ENCODE measurements around the gene LRRK1.

LRRK1 gene, protein sequence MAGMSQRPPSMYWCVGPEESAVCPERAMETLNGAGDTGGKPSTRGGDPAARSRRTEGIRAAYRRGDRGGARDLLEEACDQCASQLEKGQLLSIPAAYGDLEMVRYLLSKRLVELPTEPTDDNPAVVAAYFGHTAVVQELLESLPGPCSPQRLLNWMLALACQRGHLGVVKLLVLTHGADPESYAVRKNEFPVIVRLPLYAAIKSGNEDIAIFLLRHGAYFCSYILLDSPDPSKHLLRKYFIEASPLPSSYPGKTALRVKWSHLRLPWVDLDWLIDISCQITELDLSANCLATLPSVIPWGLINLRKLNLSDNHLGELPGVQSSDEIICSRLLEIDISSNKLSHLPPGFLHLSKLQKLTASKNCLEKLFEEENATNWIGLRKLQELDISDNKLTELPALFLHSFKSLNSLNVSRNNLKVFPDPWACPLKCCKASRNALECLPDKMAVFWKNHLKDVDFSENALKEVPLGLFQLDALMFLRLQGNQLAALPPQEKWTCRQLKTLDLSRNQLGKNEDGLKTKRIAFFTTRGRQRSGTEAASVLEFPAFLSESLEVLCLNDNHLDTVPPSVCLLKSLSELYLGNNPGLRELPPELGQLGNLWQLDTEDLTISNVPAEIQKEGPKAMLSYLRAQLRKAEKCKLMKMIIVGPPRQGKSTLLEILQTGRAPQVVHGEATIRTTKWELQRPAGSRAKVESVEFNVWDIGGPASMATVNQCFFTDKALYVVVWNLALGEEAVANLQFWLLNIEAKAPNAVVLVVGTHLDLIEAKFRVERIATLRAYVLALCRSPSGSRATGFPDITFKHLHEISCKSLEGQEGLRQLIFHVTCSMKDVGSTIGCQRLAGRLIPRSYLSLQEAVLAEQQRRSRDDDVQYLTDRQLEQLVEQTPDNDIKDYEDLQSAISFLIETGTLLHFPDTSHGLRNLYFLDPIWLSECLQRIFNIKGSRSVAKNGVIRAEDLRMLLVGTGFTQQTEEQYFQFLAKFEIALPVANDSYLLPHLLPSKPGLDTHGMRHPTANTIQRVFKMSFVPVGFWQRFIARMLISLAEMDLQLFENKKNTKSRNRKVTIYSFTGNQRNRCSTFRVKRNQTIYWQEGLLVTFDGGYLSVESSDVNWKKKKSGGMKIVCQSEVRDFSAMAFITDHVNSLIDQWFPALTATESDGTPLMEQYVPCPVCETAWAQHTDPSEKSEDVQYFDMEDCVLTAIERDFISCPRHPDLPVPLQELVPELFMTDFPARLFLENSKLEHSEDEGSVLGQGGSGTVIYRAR (N-terminal part only)

DNA sequence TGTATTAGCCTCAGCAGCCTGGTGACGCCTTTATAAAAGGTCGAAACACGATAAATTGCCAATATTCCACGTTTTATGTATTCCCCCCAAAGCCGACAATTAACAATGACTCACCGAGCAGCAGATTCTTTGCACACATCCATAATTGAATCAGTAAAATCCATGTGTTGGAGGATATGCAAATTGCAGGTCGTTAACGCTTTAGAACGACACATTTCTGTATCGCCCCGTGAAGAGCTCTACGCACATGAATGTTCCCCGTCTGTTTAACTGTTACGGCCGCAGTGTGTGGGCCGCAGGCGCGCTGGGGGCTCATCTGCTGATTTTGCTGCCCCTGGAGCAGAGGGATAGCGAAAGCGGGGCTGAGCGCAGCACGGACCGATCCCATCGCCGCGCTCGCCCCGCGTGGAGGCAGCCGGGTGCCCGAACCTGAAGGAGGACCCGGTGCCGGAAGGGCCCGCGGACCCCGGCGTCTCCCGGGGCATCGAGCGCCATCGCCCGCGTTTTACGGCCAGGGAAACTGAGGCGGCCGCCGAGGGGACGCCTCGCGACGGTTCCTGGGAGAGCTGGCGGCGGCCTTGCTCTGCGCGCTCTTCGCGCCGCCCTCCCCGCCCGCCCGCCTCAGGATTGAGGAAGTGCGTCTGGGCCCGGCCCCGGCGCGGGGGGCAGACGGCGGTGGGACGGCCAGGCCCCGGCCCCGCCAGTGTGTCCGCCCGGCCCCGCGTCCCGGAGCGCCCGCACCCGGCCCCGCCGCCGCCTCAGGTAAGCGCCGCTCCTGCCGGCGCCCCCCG lies at the start of gene LRRK1:
Gene LRRK1 (plus strand): TSS at position 668 of the 791 bp plus-strand sequence. CDS start 5,276 bp downstream, outside the sequence.
- peak within 1 kb of the TSS; percentile 57 for H3K4me3 ChIP-seq (ENCODE audit: low read length)
- H3K4me1 ChIP-seq (ENCODE audit: insufficient read depth, low read length) = no peaks in the 10 kb centered on the region
- no peak within 1 kb of the TSS for H3K27ac ChIP-seq (ENCODE audit: low read length)
- H3K27me3 ChIP-seq (ENCODE audit: insufficient read depth, low read length) = peaks cover 71% of the 10 kb centered on the region
- no peaks in the 10 kb centered on the region for H3K9me3 ChIP-seq (ENCODE audit: insufficient read depth, low read depth, low read length)
- no peak within 1 kb of the TSS for H3K9ac ChIP-seq (ENCODE audit: low read depth, low read length)
- no peaks in the 10 kb centered on the region for H3K36me3 ChIP-seq (ENCODE audit: insufficient read depth, low read depth, low read length)

DNA sequence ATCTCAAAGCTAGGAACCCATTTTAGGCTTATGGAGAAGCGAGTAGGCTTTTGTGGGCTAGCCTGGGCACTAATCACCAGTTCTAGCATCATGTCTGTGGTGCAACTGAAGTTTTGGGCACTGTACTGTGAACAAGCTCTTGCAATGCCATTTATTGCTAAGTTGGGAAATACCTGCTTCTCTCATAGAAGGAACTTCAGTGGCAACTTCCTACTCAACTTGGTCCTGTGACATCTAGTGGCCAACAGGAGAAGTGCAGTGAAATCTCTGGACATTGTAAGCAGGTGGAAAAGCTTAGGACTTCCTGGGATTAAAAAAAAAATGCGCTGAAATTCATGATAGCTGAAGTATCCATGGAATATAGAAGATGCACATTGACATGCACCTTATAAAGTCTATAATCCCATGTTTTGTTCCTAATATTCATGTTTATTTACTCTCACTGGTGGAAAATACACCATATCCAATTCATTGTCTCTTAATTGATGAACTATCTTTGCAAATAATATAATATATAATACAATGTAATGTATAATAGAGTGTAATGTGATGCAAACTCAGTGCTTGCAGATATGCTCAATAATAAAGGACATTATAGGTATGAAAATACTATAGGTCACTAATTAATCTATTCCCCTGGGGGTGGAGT lies 46.0 kb upstream of the LRRK1 start:
- Histone ChIP-seq H3K27me3 (ENCODE audit: insufficient read depth, low read length) (peaks cover 34% of the 10 kb centered on the region), H3K9ac (ENCODE audit: low read depth, low read length) (no peak overlapping the region), H3K27ac (ENCODE audit: low read length) (no peak overlapping the region), H3K4me3 (ENCODE audit: low read length) (no peak overlapping the region), H3K36me3 (ENCODE audit: insufficient read depth, low read depth, low read length) (no peaks in the 10 kb centered on the region), H3K9me3 (ENCODE audit: insufficient read depth, low read depth, low read length) (peaks cover 6% of the 10 kb centered on the region), H3K4me1 (ENCODE audit: insufficient read depth, low read length) (no peaks in the 10 kb centered on the region)

DNA sequence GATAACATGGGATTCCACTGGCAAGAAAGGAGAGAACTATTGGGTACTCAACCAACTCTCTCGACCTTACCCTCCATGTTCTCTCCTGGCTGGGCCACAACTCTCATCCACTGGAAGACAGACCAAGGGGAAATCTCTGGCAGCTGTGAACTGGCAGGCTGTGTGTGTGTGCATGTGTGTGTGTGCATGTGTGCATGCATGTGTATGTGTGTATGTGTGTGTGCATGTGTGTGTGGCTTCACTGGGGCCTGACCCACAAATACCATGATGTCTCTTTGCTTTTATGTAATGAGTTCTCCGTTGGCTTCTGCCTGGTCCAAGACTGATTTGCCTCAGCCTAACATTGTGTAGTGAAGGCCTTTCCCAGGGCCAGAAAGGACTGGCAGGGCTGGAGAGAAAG lies 43.7 kb upstream of the LRRK1 start:
- Histone ChIP-seq H3K9ac (ENCODE audit: low read depth, low read length) (no peak overlapping the region), H3K4me3 (ENCODE audit: low read length) (no peak overlapping the region), H3K9me3 (ENCODE audit: insufficient read depth, low read depth, low read length) (no peaks in the 10 kb centered on the region), H3K27ac (ENCODE audit: low read length) (no peak overlapping the region), H3K27me3 (ENCODE audit: insufficient read depth, low read length) (peaks cover 56% of the 10 kb centered on the region), H3K4me1 (ENCODE audit: insufficient read depth, low read length) (no peaks in the 10 kb centered on the region; the same call in 1 of the 2 replicates), H3K36me3 (ENCODE audit: insufficient read depth, low read depth, low read length) (no peaks in the 10 kb centered on the region)

DNA sequence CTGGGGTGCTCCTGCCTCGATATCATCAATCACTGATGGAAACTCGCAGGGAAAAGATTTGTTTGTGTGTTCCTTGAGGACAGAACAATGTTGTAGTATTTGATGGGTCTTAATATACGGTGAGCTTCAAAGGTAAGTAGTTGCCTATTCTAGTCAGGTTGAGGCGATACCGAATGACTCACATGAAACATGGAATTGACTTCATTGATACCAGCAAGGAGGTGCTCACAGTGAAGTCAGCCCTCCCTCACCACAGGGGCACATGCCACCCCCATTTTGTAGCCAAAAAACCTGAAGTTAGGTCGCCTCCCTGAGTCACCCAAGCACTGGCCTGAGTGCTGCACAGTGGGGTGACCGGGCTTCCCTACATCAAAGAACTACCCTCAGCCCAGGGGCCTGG lies 43.2 kb upstream of the LRRK1 start:
- no peak overlapping the region for H3K9ac ChIP-seq (ENCODE audit: low read depth, low read length)
- H3K36me3 ChIP-seq (ENCODE audit: insufficient read depth, low read depth, low read length) = no peaks in the 10 kb centered on the region
- no peak overlapping the region for H3K27ac ChIP-seq (ENCODE audit: low read length)
- peaks cover 61% of the 10 kb centered on the region for H3K27me3 ChIP-seq (ENCODE audit: insufficient read depth, low read length)
- no peak overlapping the region for H3K4me3 ChIP-seq (ENCODE audit: low read length)
- H3K4me1 ChIP-seq (ENCODE audit: insufficient read depth, low read length) = no peaks in the 10 kb centered on the region; the same call in 1 of the 2 replicates
- no peaks in the 10 kb centered on the region for H3K9me3 ChIP-seq (ENCODE audit: insufficient read depth, low read depth, low read length)

DNA sequence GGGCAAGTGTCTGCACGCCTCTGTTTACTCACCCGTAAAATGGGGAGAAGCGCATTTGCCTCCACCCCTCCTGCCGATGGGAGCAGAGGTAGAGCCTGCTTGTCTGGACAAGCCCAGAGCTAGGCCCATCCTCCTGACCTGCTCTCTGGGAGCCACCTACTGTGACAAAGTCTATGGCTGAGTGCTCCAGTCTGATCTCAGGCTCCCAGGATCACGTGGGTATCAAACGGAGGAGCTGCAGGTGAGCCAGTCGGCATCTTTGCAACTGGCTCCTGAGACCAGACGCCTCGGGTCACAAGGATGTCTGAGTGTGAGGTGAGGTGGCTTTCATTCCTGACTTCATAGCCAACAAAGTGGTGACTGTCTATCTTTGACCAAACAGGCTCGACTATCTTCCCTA lies 41.6 kb upstream of the LRRK1 start:
- H3K27me3 ChIP-seq (ENCODE audit: insufficient read depth, low read length) = peaks cover 77% of the 10 kb centered on the region
- no peaks in the 10 kb centered on the region for H3K36me3 ChIP-seq (ENCODE audit: insufficient read depth, low read depth, low read length)
- H3K9ac ChIP-seq (ENCODE audit: low read depth, low read length) = no peak overlapping the region
- no peaks in the 10 kb centered on the region for H3K9me3 ChIP-seq (ENCODE audit: insufficient read depth, low read depth, low read length)
- H3K27ac ChIP-seq (ENCODE audit: low read length) = no peak overlapping the region
- no peaks in the 10 kb centered on the region; the same call in 1 of the 2 replicates for H3K4me1 ChIP-seq (ENCODE audit: insufficient read depth, low read length)
- H3K4me3 ChIP-seq (ENCODE audit: low read length) = no peak overlapping the region

DNA sequence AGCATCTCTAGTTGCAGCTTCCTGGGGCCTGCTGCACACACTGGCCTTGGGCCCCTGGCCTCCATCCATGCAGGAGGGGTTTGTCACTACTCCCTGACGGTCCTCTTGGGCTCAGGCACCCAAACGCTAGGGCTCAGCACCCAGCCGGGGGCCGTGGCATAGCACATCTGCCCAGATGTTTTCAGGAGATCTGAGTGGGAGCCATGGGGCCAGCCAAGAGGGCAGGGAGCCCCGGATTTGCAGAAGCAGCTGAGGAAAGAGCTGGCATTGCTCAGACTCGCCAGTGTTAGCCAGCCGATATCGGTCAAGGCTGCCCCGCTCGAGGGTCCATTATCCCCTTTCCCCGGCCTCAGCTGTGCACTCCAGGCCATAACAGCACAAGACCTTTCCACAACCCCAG lies 41.0 kb upstream of the LRRK1 start:
- Histone ChIP-seq H3K9me3 (ENCODE audit: insufficient read depth, low read depth, low read length) (no peaks in the 10 kb centered on the region), H3K9ac (ENCODE audit: low read depth, low read length) (no peak overlapping the region), H3K36me3 (ENCODE audit: insufficient read depth, low read depth, low read length) (no peaks in the 10 kb centered on the region), H3K4me1 (ENCODE audit: insufficient read depth, low read length) (no peaks in the 10 kb centered on the region; the same call in 1 of the 2 replicates), H3K27ac (ENCODE audit: low read length) (no peak overlapping the region), H3K4me3 (ENCODE audit: low read length) (peak overlapping the region; percentile 56; the same call in 1 of the 2 replicates), H3K27me3 (ENCODE audit: insufficient read depth, low read length) (peaks cover 83% of the 10 kb centered on the region)

DNA sequence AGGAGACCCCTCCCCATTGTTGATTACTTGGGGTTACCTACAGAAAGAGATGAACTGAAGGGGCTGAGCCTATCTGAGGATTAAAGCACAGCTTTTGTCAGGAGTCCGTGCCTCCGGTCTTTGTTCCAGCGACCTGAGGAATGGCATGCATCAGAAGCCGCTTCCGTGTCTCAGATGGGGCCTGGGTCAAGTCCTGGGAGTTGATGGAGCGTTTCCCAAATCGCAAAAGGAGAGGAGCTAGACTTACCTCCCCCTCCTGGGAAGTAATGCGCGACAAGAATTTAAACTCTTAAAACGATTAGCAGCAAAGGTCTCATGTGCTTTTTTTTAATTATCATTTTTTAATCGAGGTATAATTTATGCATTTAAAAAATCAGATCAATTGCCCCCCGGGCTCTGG lies 40.5 kb upstream of the LRRK1 start:
- H3K36me3 ChIP-seq (ENCODE audit: insufficient read depth, low read depth, low read length) = no peaks in the 10 kb centered on the region
- no peak overlapping the region for H3K27ac ChIP-seq (ENCODE audit: low read length)
- peak overlapping the region; percentile 56; the same call in 1 of the 2 replicates for H3K4me3 ChIP-seq (ENCODE audit: low read length)
- no peak overlapping the region for H3K9ac ChIP-seq (ENCODE audit: low read depth, low read length)
- H3K27me3 ChIP-seq (ENCODE audit: insufficient read depth, low read length) = peaks cover 88% of the 10 kb centered on the region
- no peaks in the 10 kb centered on the region; the same call in 1 of the 2 replicates for H3K4me1 ChIP-seq (ENCODE audit: insufficient read depth, low read length)
- H3K9me3 ChIP-seq (ENCODE audit: insufficient read depth, low read depth, low read length) = no peaks in the 10 kb centered on the region

DNA sequence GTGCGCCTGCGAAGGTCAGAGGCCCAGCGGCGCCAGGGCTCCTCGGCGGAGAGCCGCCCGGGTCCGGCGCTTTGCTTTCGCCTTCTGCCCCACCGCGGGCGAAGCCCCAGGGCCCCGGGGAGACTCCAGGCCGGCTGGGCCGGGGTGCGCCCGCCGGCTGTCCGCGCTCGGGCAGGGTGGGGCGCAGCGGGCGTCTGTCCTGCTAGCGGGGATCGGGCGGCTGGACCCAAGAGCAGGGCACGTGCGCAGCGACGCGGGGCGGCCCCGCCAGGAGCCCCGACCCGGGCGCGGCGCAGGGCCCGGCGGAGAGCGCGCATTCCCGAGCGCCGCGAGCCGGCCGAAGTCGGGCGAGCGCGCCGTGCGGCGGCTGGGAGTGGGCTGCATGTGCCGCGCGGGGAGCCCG lies 40.1 kb upstream of the LRRK1 start:
- peaks cover 92% of the 10 kb centered on the region for H3K27me3 ChIP-seq (ENCODE audit: insufficient read depth, low read length)
- H3K36me3 ChIP-seq (ENCODE audit: insufficient read depth, low read depth, low read length) = no peaks in the 10 kb centered on the region
- H3K27ac ChIP-seq (ENCODE audit: low read length) = no peak overlapping the region
- no peak overlapping the region for H3K9ac ChIP-seq (ENCODE audit: low read depth, low read length)
- H3K4me3 ChIP-seq (ENCODE audit: low read length) = peak overlapping the region; percentile 56; the same call in 1 of the 2 replicates
- no peaks in the 10 kb centered on the region for H3K9me3 ChIP-seq (ENCODE audit: insufficient read depth, low read depth, low read length)
- no peaks in the 10 kb centered on the region; the same call in 1 of the 2 replicates for H3K4me1 ChIP-seq (ENCODE audit: insufficient read depth, low read length)

DNA sequence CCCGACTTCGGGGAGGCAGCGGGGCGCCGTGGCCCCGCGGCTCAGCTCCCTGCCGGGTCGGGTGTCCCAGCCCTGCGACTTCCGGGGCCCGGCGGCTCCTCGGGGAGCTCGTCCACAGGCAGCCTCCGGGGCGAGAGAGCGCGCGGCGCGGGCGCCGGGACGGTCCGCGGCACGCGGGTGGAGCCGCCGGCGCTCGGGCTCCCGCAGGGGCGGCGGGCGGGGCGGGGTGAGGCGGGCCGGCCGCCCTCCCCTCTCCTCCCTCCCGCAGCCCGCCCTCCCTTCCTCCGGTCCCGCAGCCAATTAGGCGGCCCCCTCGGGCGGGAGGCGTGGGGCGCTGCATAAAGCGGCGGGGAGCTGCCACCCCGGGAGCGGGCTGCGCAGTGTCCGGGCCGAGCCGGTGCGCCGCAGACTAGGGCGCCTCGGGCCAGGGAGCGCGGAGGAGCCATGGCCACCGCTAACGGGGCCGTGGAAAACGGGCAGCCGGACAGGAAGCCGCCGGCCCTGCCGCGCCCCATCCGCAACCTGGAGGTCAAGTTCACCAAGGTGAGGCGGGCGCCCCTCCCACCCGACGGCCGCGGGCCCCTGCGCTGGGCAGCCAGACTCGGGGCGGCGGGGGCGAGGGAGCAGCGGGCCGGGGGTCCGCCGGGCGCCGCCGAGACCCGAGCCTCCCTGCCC lies 39.6 kb upstream of the LRRK1 start, which contains the start of gene ALDH1A3:
Gene ALDH1A3 (plus strand): TSS at position 368 of the 675 bp plus-strand sequence. CDS start 77 bp downstream, at position 445.
- Histone ChIP-seq H3K36me3 (ENCODE audit: insufficient read depth, low read depth, low read length) (no peaks in the 10 kb centered on the region), H3K9ac (ENCODE audit: low read depth, low read length) (no peak within 1 kb of the TSS), H3K9me3 (ENCODE audit: insufficient read depth, low read depth, low read length) (no peaks in the 10 kb centered on the region), H3K27ac (ENCODE audit: low read length) (no peak within 1 kb of the TSS), H3K27me3 (ENCODE audit: insufficient read depth, low read length) (peaks cover 97% of the 10 kb centered on the region), H3K4me3 (ENCODE audit: low read length) (peak within 1 kb of the TSS; percentile 71), H3K4me1 (ENCODE audit: insufficient read depth, low read length) (no peaks in the 10 kb centered on the region; the same call in 1 of the 2 replicates)
